Activated CD4-positive, alpha-beta T cell treated with anti-CD3 and anti-CD28 coated beads, Interleukin-2, amount 10 ng/mL, durations not matched to agents 24 days and 14 days (primary cell): ENCODE measurements around the gene TESK2. TPM values are rescaled to one million over a fixed set of nuclear protein-coding genes. Genes with fewer than 3 reads are reported as not detected.

Experiments
- DNase-seq: peaks from one replicate; pipeline ENCODE4 v3.0.0; 2022
- H3K27ac Mint-ChIP-seq: one replicate; pipeline ENCODE4 v1.8.0; 2022; ENCODE audit warnings: mild to moderate bottlenecking, mixed read lengths
- H3K27me3 Mint-ChIP-seq: one replicate; pipeline ENCODE4 v1.8.0; 2022; ENCODE audit warnings: mixed read lengths
- H3K36me3 Mint-ChIP-seq: one replicate; pipeline ENCODE4 v1.8.0; 2022; ENCODE audit warnings: low read depth, mild to moderate bottlenecking, mixed read lengths
- H3K4me1 Mint-ChIP-seq: one replicate; pipeline ENCODE4 v1.8.0; 2021; ENCODE audit warnings: mixed read lengths
- H3K4me3 Mint-ChIP-seq: one replicate; pipeline ENCODE4 v1.8.0; 2022; ENCODE audit warnings: mild to moderate bottlenecking, moderate library complexity, mixed read lengths
- H3K9me3 Mint-ChIP-seq: one replicate; pipeline ENCODE4 v1.8.0; 2021; ENCODE audit warnings: mixed read lengths
- intact Hi-C: fragments of 100-400 bp; cut with micrococcal nuclease; formaldehyde crosslinking; loops from one replicate; pipeline ENCODE4 v1.15.1; 2023
- total RNA-seq: library from RNA; stranded (reverse); gene quantifications from 2 replicates; pipeline ENCODE4 v1.2.3, GENCODE V29; 2022

TESK2 gene
- total RNA-seq, 1 donor from 2014 or later, result 2.6 TPM

- H3K9me3 Mint-ChIP-seq, result no peaks in the 10 kb centered on the region
Measured at GRCh38 chr1:45331436-45332345, 159.3 kb downstream of the TESK2 start.

GRCh38 chr1:45329445-45329844, 161.5 kb downstream of the TESK2 start:
- Mint-ChIP-seq H3K4me1 (peaks cover 26% of the 10 kb centered on the region), H3K9me3 (no peaks in the 10 kb centered on the region), H3K27ac (no peak overlapping the region), H3K27me3 (no peaks in the 10 kb centered on the region), H3K4me3 (no peak overlapping the region), H3K36me3 (peaks cover 24% of the 10 kb centered on the region)
- intact Hi-C loops, result no loop called here
- DNase-seq, result no peak

More at GRCh38 chr1:45331436-45332345, 159.3 kb downstream of the TESK2 start:
- Mint-ChIP-seq H3K4me1 (peaks cover 32% of the 10 kb centered on the region), H3K27me3 (no peaks in the 10 kb centered on the region), H3K36me3 (peaks cover 26% of the 10 kb centered on the region), H3K27ac (no peak overlapping the region), H3K4me3 (no peak overlapping the region)
- intact Hi-C loops, result no loop called here
- DNase-seq, result no peak

- H3K27me3 Mint-ChIP-seq, result no peaks in the 10 kb centered on the region
- peaks cover 23% of the 10 kb centered on the region for H3K4me1 Mint-ChIP-seq
- H3K4me3 Mint-ChIP-seq, result peak overlapping the region; percentile 86
- peaks cover 24% of the 10 kb centered on the region for H3K36me3 Mint-ChIP-seq
- H3K27ac Mint-ChIP-seq, result no peak overlapping the region
- intact Hi-C loops, result no loop called here
- H3K9me3 Mint-ChIP-seq, result no peaks in the 10 kb centered on the region
- DNase-seq, result no peak
Measured at GRCh38 chr1:45328680-45329079, 162.3 kb downstream of the TESK2 start.

GRCh38 chr1:45327644-45328515, 163.1 kb downstream of the TESK2 start:
- DNase-seq, result no peak
- no peaks in the 10 kb centered on the region for H3K27me3 Mint-ChIP-seq
- no peaks in the 10 kb centered on the region for H3K9me3 Mint-ChIP-seq
- H3K4me3 Mint-ChIP-seq, result peak overlapping the region; percentile 86
- intact Hi-C loops, result loop anchor here (2.0 kb wide), 1 partner anchor 23 kb away; no protein-coding TSS in a partner anchor
- H3K27ac Mint-ChIP-seq, result peak overlapping the region; percentile 70
- peaks cover 23% of the 10 kb centered on the region for H3K4me1 Mint-ChIP-seq
- H3K36me3 Mint-ChIP-seq, result peaks cover 22% of the 10 kb centered on the region

- no peaks in the 10 kb centered on the region for H3K9me3 Mint-ChIP-seq
- intact Hi-C loops, result loop anchor here (1.0 to 2.0 kb wide), 3 partner anchors 7 to 22 kb away; partner anchors contain the start of genes MUTYH and TOE1
- no peaks in the 10 kb centered on the region for H3K27me3 Mint-ChIP-seq
- H3K4me1 Mint-ChIP-seq, result peaks cover 23% of the 10 kb centered on the region
- H3K4me3 Mint-ChIP-seq, result peak within 1 kb of the TSS; percentile 86
- H3K27ac Mint-ChIP-seq, result peak within 1 kb of the TSS; percentile 79
- peak; percentile 86 for DNase-seq
- H3K36me3 Mint-ChIP-seq, result peaks cover 21% of the 10 kb centered on the region
Measured at GRCh38 chr1:45326627-45327623, 164.0 kb downstream of the TESK2 start, which contains the start of gene HPDL. TSS of gene HPDL (plus strand) at chr1:45326895. CDS start at chr1:45327149, 254 bp downstream.

GRCh38 chr1:45325851-45326506, 165.0 kb downstream of the TESK2 start:
- peak overlapping the region; percentile 79 for H3K27ac Mint-ChIP-seq
- peaks cover 21% of the 10 kb centered on the region for H3K36me3 Mint-ChIP-seq
- intact Hi-C loops, result loop anchor here (1.0 to 2.0 kb wide), 3 partner anchors 8 to 21 kb away; partner anchors contain the start of genes MUTYH and TOE1
- DNase-seq, result no peak
- peaks cover 23% of the 10 kb centered on the region for H3K4me1 Mint-ChIP-seq
- no peaks in the 10 kb centered on the region for H3K9me3 Mint-ChIP-seq
- H3K27me3 Mint-ChIP-seq, result peaks cover 2% of the 10 kb centered on the region
- H3K4me3 Mint-ChIP-seq, result peak overlapping the region; percentile 86

GRCh38 chr1:45322486-45323040, 168.4 kb downstream of the TESK2 start:
- Mint-ChIP-seq H3K4me3 (no peak overlapping the region), H3K27me3 (peaks cover 2% of the 10 kb centered on the region), H3K9me3 (no peaks in the 10 kb centered on the region), H3K27ac (no peak overlapping the region), H3K4me1 (peaks cover 8% of the 10 kb centered on the region), H3K36me3 (peaks cover under 1% of the 10 kb centered on the region)
- intact Hi-C loops, result no loop called here
- DNase-seq, result no peak

- H3K4me3 Mint-ChIP-seq, result no peak overlapping the region
- no peaks in the 10 kb centered on the region for H3K36me3 Mint-ChIP-seq
- no peak for DNase-seq
- H3K27me3 Mint-ChIP-seq, result peaks cover 2% of the 10 kb centered on the region
- no peaks in the 10 kb centered on the region for H3K9me3 Mint-ChIP-seq
- intact Hi-C loops, result no loop called here
- H3K27ac Mint-ChIP-seq, result no peak overlapping the region
- H3K4me1 Mint-ChIP-seq, result peaks cover 7% of the 10 kb centered on the region
Measured at GRCh38 chr1:45321444-45321843, 169.5 kb downstream of the TESK2 start.

GRCh38 chr1:45319761-45320160, 171.2 kb downstream of the TESK2 start:
- no peak for DNase-seq
- Mint-ChIP-seq H3K9me3 (no peaks in the 10 kb centered on the region), H3K4me1 (no peaks in the 10 kb centered on the region), H3K27ac (no peak overlapping the region), H3K4me3 (no peak overlapping the region), H3K27me3 (peaks cover 2% of the 10 kb centered on the region), H3K36me3 (no peaks in the 10 kb centered on the region)
- intact Hi-C loops, result no loop called here

- H3K27ac Mint-ChIP-seq, result no peak overlapping the region
- no peaks in the 10 kb centered on the region for H3K9me3 Mint-ChIP-seq
- H3K4me1 Mint-ChIP-seq, result no peaks in the 10 kb centered on the region
- H3K4me3 Mint-ChIP-seq, result no peak overlapping the region
- no peak for DNase-seq
- H3K36me3 Mint-ChIP-seq, result no peaks in the 10 kb centered on the region
- intact Hi-C loops, result no loop called here
- H3K27me3 Mint-ChIP-seq, result peaks cover 2% of the 10 kb centered on the region
Measured at GRCh38 chr1:45317166-45317565, 173.8 kb downstream of the TESK2 start.

- no peak for DNase-seq
- intact Hi-C loops, result no loop called here
- H3K27me3 Mint-ChIP-seq, result peaks cover 2% of the 10 kb centered on the region
- no peaks in the 10 kb centered on the region for H3K9me3 Mint-ChIP-seq
- H3K4me3 Mint-ChIP-seq, result no peak overlapping the region
- H3K36me3 Mint-ChIP-seq, result no peaks in the 10 kb centered on the region
- H3K4me1 Mint-ChIP-seq, result no peaks in the 10 kb centered on the region
- H3K27ac Mint-ChIP-seq, result no peak overlapping the region
Measured at GRCh38 chr1:45314266-45314665, 176.7 kb downstream of the TESK2 start.

GRCh38 chr1:45306905-45307304, 184.1 kb downstream of the TESK2 start:
- peaks cover 2% of the 10 kb centered on the region for H3K27me3 Mint-ChIP-seq
- intact Hi-C loops, result no loop called here
- H3K9me3 Mint-ChIP-seq, result no peaks in the 10 kb centered on the region
- no peak overlapping the region for H3K4me3 Mint-ChIP-seq
- no peak for DNase-seq
- peak overlapping the region; percentile 85 for H3K27ac Mint-ChIP-seq
- H3K4me1 Mint-ChIP-seq, result peaks cover 33% of the 10 kb centered on the region
- no peaks in the 10 kb centered on the region for H3K36me3 Mint-ChIP-seq
